Stimulated activated CD4-positive, alpha-beta T cell treated with anti-CD3 and anti-CD28 coated beads, Interleukin-12 subunit alpha, Interleukin-12 subunit beta, amount 100 ng/mL, for 48 hours (primary cell): Measurements from ENCODE around the gene PALLD.

Experiments
- DNase-seq, 3 donors: peaks; one replicate each; pipeline ENCODE4 v3.0.0-alpha.2; 2020; ENCODE audit warnings: low read depth in 2 of 3, low spot score in 1 of 3

The PALLD gene

DNA sequence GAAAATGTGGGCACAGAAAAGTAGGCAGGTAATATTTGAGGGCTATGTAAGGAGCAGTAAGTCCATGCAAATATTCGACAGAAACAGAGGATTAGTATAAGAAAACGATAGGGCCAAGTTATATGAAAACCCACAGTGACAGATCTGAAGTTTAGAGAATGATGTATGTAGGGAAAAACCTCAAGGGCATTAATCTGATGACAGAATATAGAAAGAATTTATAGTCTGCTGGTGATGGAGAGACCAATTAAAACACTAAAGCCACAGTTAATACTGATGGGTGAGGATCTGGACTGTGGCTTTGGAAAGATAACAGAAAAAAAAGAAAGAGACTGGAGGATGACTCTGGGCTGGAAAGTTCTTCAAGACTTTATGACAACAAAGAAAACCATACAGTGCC is 169.7 kb downstream of the PALLD start:
- DNase-seq: no peak

DNA sequence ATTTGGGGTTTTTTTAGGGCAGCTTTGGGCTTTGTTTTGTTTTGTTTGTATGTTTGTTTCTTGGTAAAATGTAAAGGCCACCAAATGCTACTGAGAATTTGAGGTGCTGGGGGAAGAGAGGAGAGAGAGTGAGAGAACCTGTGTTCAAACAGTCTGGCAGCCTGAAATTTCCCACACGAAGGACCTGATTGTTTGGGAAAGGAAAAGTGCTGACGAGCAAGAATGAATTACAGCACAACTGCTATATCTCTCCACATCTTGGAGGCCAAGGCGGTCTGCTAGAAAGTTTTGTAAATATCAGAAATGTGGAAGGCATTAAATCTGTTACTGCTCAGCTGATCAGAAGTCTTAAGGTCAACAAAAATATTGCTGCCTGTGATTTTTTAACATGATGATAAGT is 170.5 kb downstream of the PALLD start:
- DNase-seq: no peak

- DNase-seq: no peak
Measured at GRCh38 chr4:168667921-168668320, 171.1 kb downstream of the PALLD start.

DNA sequence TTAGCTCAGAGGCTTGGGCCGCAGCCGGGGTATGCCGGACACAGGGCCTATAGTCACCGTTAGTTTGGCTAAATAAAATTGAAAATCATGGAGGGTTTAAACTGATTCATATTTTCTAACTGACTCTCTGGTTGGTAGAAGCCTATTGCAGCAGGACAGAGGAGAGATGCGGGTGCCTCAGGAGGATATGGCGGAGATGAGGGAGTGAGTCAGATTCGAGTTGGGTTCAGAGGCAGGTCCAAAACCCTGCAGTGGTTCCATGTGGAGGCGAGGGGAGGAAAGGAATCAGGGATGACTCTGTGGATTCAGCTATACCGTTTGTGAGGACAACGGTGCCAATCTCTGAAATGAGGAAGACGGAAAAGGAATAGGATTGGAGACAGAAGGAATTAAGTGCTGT is 176.6 kb downstream of the PALLD start:
- no peak for DNase-seq

DNA sequence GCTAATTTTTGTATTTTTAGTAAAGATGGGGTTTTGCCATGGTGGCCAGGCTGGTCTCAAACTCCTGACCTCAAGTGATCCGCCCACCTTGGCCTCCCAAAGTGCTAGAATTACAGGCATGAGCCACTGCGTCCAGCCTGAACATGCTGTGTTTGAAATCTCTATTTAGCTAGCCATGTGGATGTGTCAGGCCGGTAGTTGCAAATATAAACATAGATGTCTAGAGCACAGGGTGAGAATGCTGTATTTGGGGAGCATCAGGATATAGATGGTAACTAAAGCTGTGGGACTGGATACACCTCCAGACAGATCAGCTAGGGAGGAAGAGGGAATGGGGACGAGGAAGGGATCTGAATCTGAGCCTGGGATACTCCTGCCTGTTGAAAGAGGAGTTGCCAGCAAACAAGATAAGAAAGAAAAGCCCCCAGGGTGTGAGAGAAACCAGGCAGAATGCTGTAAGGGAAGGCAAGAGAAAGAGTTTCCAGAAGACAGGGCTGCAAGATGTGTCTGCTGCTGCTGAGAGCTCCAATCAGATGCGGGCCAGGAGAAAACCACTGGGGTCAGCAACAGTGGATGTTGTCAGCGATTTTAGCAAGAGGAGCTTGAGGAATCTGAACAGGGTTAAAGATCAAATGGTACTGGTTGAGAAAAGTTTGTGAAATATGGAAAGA is 177.4 kb downstream of the PALLD start:
- no peak for DNase-seq

DNA sequence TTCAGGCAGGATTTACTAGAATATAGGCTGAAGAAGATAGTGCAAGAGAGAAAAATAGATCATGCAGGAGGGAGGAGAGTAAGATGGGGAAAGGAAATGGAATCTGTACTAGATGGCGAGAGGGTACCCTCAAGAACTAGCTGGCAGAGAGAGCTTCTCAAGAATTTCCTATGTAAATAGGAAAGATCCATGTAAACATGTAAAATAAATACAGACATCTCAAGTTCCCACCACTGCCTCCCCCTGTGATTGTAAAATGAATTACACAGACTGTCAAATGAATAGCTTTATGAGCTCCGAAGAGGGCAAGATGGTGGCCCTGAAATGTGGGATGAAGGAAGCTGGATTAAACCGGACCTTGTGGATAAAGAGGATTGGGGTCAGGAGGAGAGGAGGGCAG is 178.0 kb downstream of the PALLD start:
- no peak for DNase-seq

DNA sequence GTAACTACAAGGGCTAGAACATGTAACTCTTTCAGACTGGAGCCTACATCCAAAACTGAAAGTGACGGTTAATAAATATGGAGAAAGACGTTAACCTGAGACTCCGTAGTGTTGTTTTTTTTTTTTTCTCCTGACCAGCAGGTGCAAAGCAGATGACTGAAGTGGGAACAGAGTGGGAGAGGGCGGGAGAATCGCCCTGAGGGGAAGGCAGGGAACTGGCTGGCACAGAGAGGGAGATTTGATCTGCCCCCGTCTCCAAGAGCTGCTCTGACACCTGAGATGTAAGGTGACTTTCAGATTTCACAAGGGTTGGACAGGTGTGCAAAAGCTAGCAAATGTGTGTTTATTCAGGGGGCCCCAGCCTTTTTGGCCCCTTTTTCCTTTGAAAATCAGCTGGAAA is 180.2 kb downstream of the PALLD start:
- no peak for DNase-seq

DNA sequence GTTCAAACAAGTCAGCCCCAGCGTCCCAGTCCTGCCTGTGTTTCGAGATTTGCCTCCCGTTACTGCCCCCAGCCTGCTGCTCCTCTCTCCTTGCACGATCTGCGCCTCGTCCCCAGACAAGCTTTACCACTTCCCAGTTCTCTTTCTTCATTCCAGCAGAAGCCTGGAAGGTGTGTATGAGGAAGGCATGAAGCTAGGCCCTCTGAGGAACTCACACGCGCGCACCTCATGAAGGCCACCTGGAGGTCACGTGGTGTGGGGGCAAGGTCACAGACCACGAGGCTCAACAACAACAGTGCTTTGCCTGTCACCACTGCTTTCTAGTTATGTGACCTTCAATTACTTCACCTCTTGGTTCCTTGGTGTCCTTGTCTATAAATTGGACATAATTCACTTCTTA is 181.0 kb downstream of the PALLD start:
- no peak for DNase-seq

DNA sequence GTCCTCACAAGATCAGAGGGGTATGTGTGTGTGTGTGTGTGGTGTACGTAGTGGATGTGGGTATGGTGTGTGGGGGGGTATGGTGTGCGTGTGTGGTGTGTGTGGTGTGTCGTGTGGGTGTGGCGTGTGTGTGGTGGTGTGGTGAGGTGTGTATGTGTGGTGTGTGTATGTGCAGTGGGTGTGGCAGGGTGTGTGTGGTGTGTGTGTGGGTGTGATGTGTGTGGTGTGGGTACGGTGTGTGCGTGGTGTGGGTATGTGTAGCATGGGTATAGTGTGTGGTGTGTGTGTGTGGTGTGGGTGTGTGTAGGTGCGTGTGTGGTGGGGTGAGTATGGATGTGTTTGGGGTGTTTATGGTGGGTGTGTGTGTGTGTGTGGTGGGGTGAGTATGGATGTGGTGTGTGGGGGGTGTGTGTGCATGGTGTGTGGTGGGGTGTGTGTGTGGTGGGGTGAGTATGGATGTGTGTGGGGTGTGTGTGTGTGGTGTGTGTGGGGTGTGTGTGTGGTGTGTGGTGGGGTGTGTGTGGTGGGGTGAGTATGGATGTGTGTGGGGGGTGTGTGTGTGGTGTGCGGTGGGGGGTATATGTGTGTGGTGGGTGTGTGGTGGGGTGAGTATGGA is 182.0 kb downstream of the PALLD start:
- no peak for DNase-seq

- no peak for DNase-seq
Measured at GRCh38 chr4:168679397-168679796, 182.5 kb downstream of the PALLD start.

- no peak for DNase-seq
Measured at GRCh38 chr4:168679819-168680218, 183.0 kb downstream of the PALLD start.

DNA sequence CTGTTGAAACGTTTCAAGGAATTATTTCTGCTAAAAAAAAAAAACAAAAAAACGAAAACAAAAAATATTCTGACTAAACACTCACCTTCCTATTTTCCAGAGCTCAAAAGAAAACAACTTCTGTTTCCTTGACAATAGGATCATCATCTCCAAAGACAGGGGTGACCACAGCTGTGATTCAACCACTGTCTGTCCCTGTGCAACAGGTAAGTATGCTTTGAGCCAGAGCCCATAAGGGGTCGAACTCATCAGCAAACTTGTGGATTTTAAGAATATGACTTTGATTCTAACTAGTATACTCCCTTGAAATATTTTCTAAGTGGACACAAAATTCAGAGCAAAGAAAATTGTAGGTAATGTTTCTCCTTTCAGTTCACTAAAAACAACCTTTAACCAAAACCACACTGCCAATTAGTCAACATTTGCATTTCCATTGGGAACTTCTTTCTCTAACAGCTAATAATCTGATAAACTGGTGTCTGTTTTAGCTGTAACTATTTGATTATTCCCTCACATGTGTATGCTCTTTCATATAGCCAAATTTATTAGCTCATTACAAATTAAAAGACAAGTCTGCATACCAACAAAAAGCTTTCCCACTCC is 186.1 kb downstream of the PALLD start:
- DNase-seq: no peak

GRCh38 chr4:168683595-168683994 is 186.7 kb downstream of the PALLD start:
- no peak for DNase-seq

- DNase-seq: no peak
Measured at GRCh38 chr4:168685136-168685809, 188.4 kb downstream of the PALLD start.

GRCh38 chr4:168688584-168688983 is 191.7 kb downstream of the PALLD start:
- DNase-seq: no peak

DNA sequence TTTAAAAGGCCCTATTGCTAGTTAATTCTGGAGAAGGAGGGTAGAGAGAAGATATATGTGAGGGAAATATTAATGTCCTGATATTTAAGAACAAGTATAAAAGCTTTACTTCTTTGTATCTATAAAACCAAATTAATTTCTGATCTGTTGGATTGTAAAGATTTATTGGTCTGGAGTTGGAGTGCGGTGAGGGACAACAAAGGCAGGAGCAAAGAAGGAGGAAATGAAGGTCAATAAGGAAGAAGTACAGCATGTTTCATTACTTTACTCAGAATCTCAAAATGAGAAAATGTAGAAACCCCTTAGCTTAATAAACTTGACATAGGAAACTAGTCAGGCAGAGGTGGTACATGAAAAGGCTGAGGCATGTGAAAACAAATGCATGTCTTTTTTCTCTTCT is 192.9 kb downstream of the PALLD start:
- DNase-seq: no peak

GRCh38 chr4:168690199-168690598 is 193.3 kb downstream of the PALLD start:
- no peak for DNase-seq

- DNase-seq: no peak
Measured at GRCh38 chr4:168691631-168692369, 194.9 kb downstream of the PALLD start.

DNA sequence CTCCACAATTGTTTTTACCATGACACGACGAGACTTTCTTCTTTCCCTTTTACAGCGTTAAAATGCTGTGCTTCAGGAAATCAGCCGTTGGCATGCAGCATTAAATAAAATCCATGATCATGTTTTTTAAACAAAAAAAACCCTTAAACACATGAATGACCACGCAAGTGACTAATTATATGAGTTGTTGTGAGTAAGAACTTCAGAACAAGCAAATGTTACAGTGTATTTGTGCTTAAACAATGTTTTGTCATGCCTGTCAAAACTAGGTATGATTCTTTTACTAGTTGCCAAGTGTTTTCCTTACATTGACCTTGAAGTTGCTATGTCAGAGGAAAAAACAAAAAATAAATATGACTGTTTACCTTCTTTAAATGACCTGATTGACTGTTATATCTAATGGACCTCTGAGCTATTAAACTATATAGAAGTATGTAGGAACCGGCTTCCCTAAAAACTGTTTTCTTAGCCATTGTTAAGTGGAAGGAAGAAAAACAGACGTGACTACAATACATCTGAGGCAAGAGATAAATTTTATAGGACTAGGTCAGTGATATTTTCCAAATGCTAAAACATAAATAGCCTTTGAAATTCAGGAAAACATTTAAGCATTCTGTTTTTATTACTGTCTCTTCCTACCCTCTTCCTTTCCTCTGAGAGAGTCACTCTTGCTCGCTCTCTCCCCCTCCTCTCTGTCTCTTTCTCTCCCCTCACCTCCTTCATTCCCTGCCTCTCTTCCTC is 197.1 kb downstream of the PALLD start:
- DNase-seq: no peak

GRCh38 chr4:168694667-168695066 is 197.8 kb downstream of the PALLD start:
- no peak for DNase-seq

GRCh38 chr4:168695288-168695687 is 198.4 kb downstream of the PALLD start:
- no peak for DNase-seq
